Hematopoietic multipotent progenitor cell treated with erythropoietin and hydrocortisone succinate and interleukin-3 and kit ligand, for 4 days (in vitro differentiated cells): Measurements from ENCODE around the gene MEGF8.
A peak's percentile ranks its signal among the peaks of the same experiment; 100 is the strongest.

ENCODE experiments used
- DNase-seq: peaks from one replicate; pipeline ENCODE4 v3.0.0-alpha.2; 2015

Gene MEGF8

GRCh38 chr19:42357290-42357689, 31.9 kb downstream of the MEGF8 start:
- DNase-seq, result no peak

- no peak for DNase-seq
Observed at GRCh38 chr19:42360787-42361544, 35.5 kb downstream of the MEGF8 start.

- no peak for DNase-seq
Observed at GRCh38 chr19:42361545-42361910, 36.1 kb downstream of the MEGF8 start.

GRCh38 chr19:42362342-42362741, 36.9 kb downstream of the MEGF8 start:
- no peak for DNase-seq

- no peak for DNase-seq
Observed at GRCh38 chr19:42362891-42363440, 37.5 kb downstream of the MEGF8 start.

- no peak for DNase-seq
Observed at GRCh38 chr19:42363614-42364346, 38.3 kb downstream of the MEGF8 start.

- DNase-seq, result no peak
Observed at GRCh38 chr19:42366673-42367072, 41.2 kb downstream of the MEGF8 start.

GRCh38 chr19:42367929-42368328, 42.5 kb downstream of the MEGF8 start:
- no peak for DNase-seq

- no peak for DNase-seq
Observed at GRCh38 chr19:42368360-42368759, 42.9 kb downstream of the MEGF8 start.

GRCh38 chr19:42368765-42369164, 43.3 kb downstream of the MEGF8 start:
- no peak for DNase-seq

GRCh38 chr19:42369433-42370067, 44.1 kb downstream of the MEGF8 start:
- DNase-seq, result no peak

GRCh38 chr19:42370068-42370520, 44.7 kb downstream of the MEGF8 start:
- no peak for DNase-seq

- DNase-seq, result no peak
Observed at GRCh38 chr19:42370626-42371175, 45.3 kb downstream of the MEGF8 start.

GRCh38 chr19:42374826-42375376, 49.5 kb downstream of the MEGF8 start:
- DNase-seq, result no peak

- DNase-seq, result no peak
Observed at GRCh38 chr19:42375415-42376176, 50.2 kb downstream of the MEGF8 start.

GRCh38 chr19:42376177-42376555, 50.7 kb downstream of the MEGF8 start:
- no peak for DNase-seq

GRCh38 chr19:42378225-42379215, 53.1 kb downstream of the MEGF8 start:
- DNase-seq, result no peak

- DNase-seq, result no peak
Observed at GRCh38 chr19:42380155-42380554, 54.7 kb downstream of the MEGF8 start.

- peak; percentile 82 for DNase-seq
Observed at GRCh38 chr19:42386974-42387707, 61.7 kb downstream of the MEGF8 start.

GRCh38 chr19:42388851-42389489, 63.5 kb downstream of the MEGF8 start:
- no peak for DNase-seq
